ENCODE measurements around the gene NSD2.

- TF ChIP-seq CTCF (IDR thresholded peaks at IDR 0.05) (no peak), CBFB (CRISPR knock-in tag; IDR thresholded peaks at IDR 0.05; ENCODE audit: low read depth) (no peak), GABPB1 (CRISPR knock-in tag; IDR thresholded peaks at IDR 0.05) (no peak)
These were observed 105.5 kb downstream of the NSD2 start for GRCh38 chr4:1976416-1977352.

Data from WTC11 (cell line).